H1 (cell line): ENCODE data around the gene PIM2. TPM values are rescaled to one million over a fixed set of nuclear protein-coding genes. Genes with fewer than 3 reads are reported as not detected.

Source experiments
- CTCF ChIA-PET: fragments of 300-600 bp; sonication (Branson Sonifier 250); formaldehyde crosslinking; loops from one replicate; lab custom pipeline; 2021; ENCODE audit not compliant: partially characterized antibody; lab: Charles Lee
- POLR2A ChIA-PET: fragments of 300-600 bp; sonication (Branson Sonifier 250); formaldehyde crosslinking; loops from one replicate; lab custom pipeline; 2021; ENCODE audit warnings: inconsistent platforms; ENCODE audit not compliant: partially characterized antibody; lab: Charles Lee
- DNase-seq, 2 experiments: peaks; one replicate each; pipeline versions ENCODE4 v3.0.0 to v3.0.0-alpha.2; 2010 to 2022; ENCODE audit warnings: low spot score in 2 of 2, low read depth in 1 of 2, mixed read lengths in 1 of 2
- FAIRE-seq: peaks from 2 replicates; lab custom pipeline; 2011; peaks lifted over from hg19 to GRCh38; lab: Jason Lieb, UNC
- H2AFZ ChIP-seq: 2 replicates; pipeline ENCODE4 v1.8.1; 2012; ENCODE audit warnings: low read length, inconsistent platforms
- H2AK5ac ChIP-seq: 2 replicates; pipeline ENCODE4 v1.6.1; 2013; ENCODE audit warnings: low read depth, low read length
- H2BK120ac ChIP-seq: replicated peaks from 2 replicates; pipeline ENCODE3; 2013; ENCODE audit warnings: low read depth, low read length, inconsistent platforms
- H2BK12ac ChIP-seq: 2 replicates; pipeline ENCODE4 v1.6.1; 2013; ENCODE audit warnings: low read depth, low read length
- H2BK15ac ChIP-seq: 2 replicates; pipeline ENCODE4 v1.6.1; 2013; ENCODE audit warnings: low read length
- H2BK20ac ChIP-seq: 2 replicates; pipeline ENCODE4 v1.6.1; 2013; ENCODE audit warnings: low read length
- H2BK5ac ChIP-seq: 2 replicates; pipeline ENCODE4 v1.6.1; 2013; ENCODE audit warnings: low read depth, low read length
- H3K14ac ChIP-seq: 2 replicates; pipeline ENCODE4 v1.6.1; 2013; ENCODE audit warnings: inconsistent platforms; ENCODE audit not compliant: insufficient read length
- H3K18ac ChIP-seq: 2 replicates; pipeline ENCODE4 v1.6.1; 2013; ENCODE audit warnings: low read length; ENCODE audit errors: extremely low read depth
- H3K23ac ChIP-seq: 2 replicates; pipeline ENCODE4 v1.6.1; 2013; ENCODE audit warnings: inconsistent platforms; ENCODE audit not compliant: insufficient read length
- H3K23me2 ChIP-seq: 2 replicates; pipeline ENCODE4 v1.6.1; 2013; ENCODE audit warnings: low read depth, low read length
- H3K27ac ChIP-seq: 2 replicates; pipeline ENCODE4 v1.6.1; 2011; ENCODE audit warnings: low read depth, low read length, inconsistent platforms
- H3K27me3 ChIP-seq, 4 experiments: replicated peaks in 1 of 4; 1 replicate in 1 of 4; 2 replicates in 3 of 4; pipeline versions ENCODE4 v1.6.1 to v1.8.1; 2011 to 2013; ENCODE audit warnings: low read length in 3 of 4, mild to moderate bottlenecking in 3 of 4, inconsistent platforms in 2 of 4, mixed read lengths in 2 of 4, moderate library complexity in 1 of 4; ENCODE audit not compliant: control insufficient read depth in 3 of 4, insufficient read depth in 3 of 4; ENCODE audit errors: extremely low read depth in 1 of 4
- H3K36me3 ChIP-seq, 4 experiments: 2 replicates each; pipeline versions ENCODE4 v1.6.1 to v1.8.1; 2011 to 2013; ENCODE audit warnings: mild to moderate bottlenecking in 4 of 4, low read length in 3 of 4, moderate library complexity in 2 of 4, control low read depth in 1 of 4, inconsistent platforms in 1 of 4; ENCODE audit not compliant: insufficient read depth in 4 of 4, control insufficient read depth in 2 of 4
- H3K4ac ChIP-seq: replicated peaks from 2 replicates; pipeline ENCODE3; 2013; ENCODE audit warnings: low read length, low read depth, mixed read lengths, inconsistent platforms; ENCODE audit not compliant: insufficient read length
- H3K4me1 ChIP-seq, 4 experiments: replicated peaks in 1 of 4; 1 replicate in 1 of 4; 2 replicates in 3 of 4; pipeline versions ENCODE4 v1.6.1 to v1.8.1; 2011 to 2013; ENCODE audit warnings: low read length in 3 of 4, inconsistent platforms in 2 of 4, mixed read lengths in 1 of 4; ENCODE audit not compliant: insufficient read depth in 4 of 4, control insufficient read depth in 3 of 4
- H3K4me2 ChIP-seq, 2 experiments: 2 replicates each; pipeline versions ENCODE4 v1.6.1 to v1.8.1; 2011 to 2013; ENCODE audit warnings: low read depth in 2 of 2, low read length in 2 of 2, control low read depth in 1 of 2, inconsistent platforms in 1 of 2, mild to moderate bottlenecking in 1 of 2; ENCODE audit not compliant: insufficient read depth in 1 of 2
- H3K4me3 ChIP-seq, 4 experiments: fragments of 200-600, 300-600 bp in 1 of 4; sonication (generic), shearing (Covaris generic), sonication (Bioruptor Twin) in 1 of 4; 2 replicates each; pipeline versions ENCODE4 v1.5.1 to v1.8.1; 2011 to 2016; ENCODE audit warnings: low read length in 4 of 4, low read depth in 3 of 4, control low read depth in 2 of 4, inconsistent platforms in 2 of 4, mild to moderate bottlenecking in 2 of 4, mixed read lengths in 1 of 4, moderate library complexity in 1 of 4; ENCODE audit not compliant: insufficient read depth in 2 of 4; ENCODE audit errors: extremely low read depth in 1 of 4
- H3K56ac ChIP-seq: replicated peaks from 2 replicates; pipeline ENCODE3; 2013; ENCODE audit warnings: low read depth, mild to moderate bottlenecking, mixed read lengths, low read length, inconsistent platforms; ENCODE audit not compliant: insufficient read length
- H3K79me1 ChIP-seq: 2 replicates; pipeline ENCODE4 v1.6.1; 2013; ENCODE audit warnings: low read depth, low read length, control low read depth
- H3K79me2 ChIP-seq, 2 experiments: 2 replicates each; pipeline versions ENCODE4 v1.6.1 to v1.8.1; 2012 to 2013; ENCODE audit warnings: low read length in 2 of 2, mild to moderate bottlenecking in 2 of 2, inconsistent platforms in 1 of 2; ENCODE audit not compliant: insufficient read depth in 2 of 2, control insufficient read depth in 1 of 2
- H3K9ac ChIP-seq, 4 experiments: replicated peaks in 1 of 4; 1 replicate in 1 of 4; 2 replicates in 3 of 4; pipeline versions ENCODE4 v1.6.1 to v1.8.1; 2011 to 2013; ENCODE audit warnings: low read depth in 3 of 4, low read length in 3 of 4, control low read depth in 2 of 4, mild to moderate bottlenecking in 2 of 4, moderate library complexity in 2 of 4, inconsistent platforms in 1 of 4; ENCODE audit errors: extremely low read depth in 1 of 4
- H3K9me3 ChIP-seq, 2 experiments: 2 replicates each; pipeline versions ENCODE4 v1.6.1 to v1.8.1; 2012 to 2013; ENCODE audit warnings: mild to moderate bottlenecking in 2 of 2, moderate library complexity in 2 of 2, control low read depth in 1 of 2, inconsistent platforms in 1 of 2, low read depth in 1 of 2, low read length in 1 of 2, mixed read lengths in 1 of 2; ENCODE audit not compliant: insufficient read depth in 2 of 2
- H4K20me1 ChIP-seq, 2 experiments: replicated peaks in 1 of 2; 2 replicates each; pipeline versions ENCODE3 to v1.8.1; 2011 to 2013; ENCODE audit warnings: inconsistent platforms in 2 of 2, low read length in 2 of 2, mild to moderate bottlenecking in 1 of 2; ENCODE audit not compliant: insufficient read depth in 2 of 2, control insufficient read depth in 1 of 2
- H4K5ac ChIP-seq: 2 replicates; pipeline ENCODE4 v1.6.1; 2013; ENCODE audit warnings: low read length, low read depth, mixed read lengths, inconsistent platforms; ENCODE audit not compliant: insufficient read length
- H4K8ac ChIP-seq: 2 replicates; pipeline ENCODE4 v1.8.0; 2013; ENCODE audit warnings: mild to moderate bottlenecking, moderate library complexity, low read length, inconsistent platforms; ENCODE audit not compliant: insufficient read depth; ENCODE audit errors: extremely low read depth
- H4K91ac ChIP-seq: replicated peaks from 2 replicates; pipeline ENCODE3; 2013; ENCODE audit warnings: low read length, mixed read lengths, inconsistent platforms; ENCODE audit not compliant: insufficient read length
- CHD2 ChIP-seq: IDR thresholded peaks from 2 replicates; pipeline ENCODE4 v1.6.1; 2012; ENCODE audit warnings: low read length, improper control_type of control experiment
- EGR1 ChIP-seq: IDR thresholded peaks from 2 replicates; pipeline ENCODE4 v1.6.1; 2011; ENCODE audit warnings: low read depth, low read length, borderline replicate concordance
- PHF8 ChIP-seq: fragments of 200-600 bp; sonication (generic); conservative IDR thresholded peaks from 2 replicates; pipeline ENCODE4 v1.7.1; 2012; ENCODE audit warnings: low read depth, mild to moderate bottlenecking, inconsistent platforms, low read length, moderate library complexity
- RXRA ChIP-seq: IDR thresholded peaks from 2 replicates; pipeline ENCODE4 v1.6.1; 2011; ENCODE audit warnings: low read depth, mild to moderate bottlenecking, low read length, moderate library complexity; ENCODE audit not compliant: insufficient read depth
- SIX5 ChIP-seq: IDR thresholded peaks from 2 replicates; pipeline ENCODE4 v1.6.1; 2011; ENCODE audit warnings: mild to moderate bottlenecking, low read depth, low read length
- SUZ12 ChIP-seq: fragments of 200-600 bp; sonication (generic); IDR thresholded peaks from 2 replicates; pipeline ENCODE4 v1.6.1; 2012; ENCODE audit warnings: mild to moderate bottlenecking, inconsistent platforms, low read length, moderate library complexity, mixed read lengths
- TAF7 ChIP-seq: optimal IDR thresholded peaks from 2 replicates; pipeline ENCODE3; 2011; ENCODE audit warnings: low read depth, mild to moderate bottlenecking, inconsistent platforms, low read length, moderate library complexity, borderline replicate concordance
- TEAD4 ChIP-seq: IDR thresholded peaks from 2 replicates; pipeline ENCODE4 v1.6.1; 2012; ENCODE audit warnings: low read depth, low read length, inconsistent platforms, mixed read lengths
- WGBS, 2 experiments: shearing (Covaris generic) in 1 of 2; methylation state at CpG; one replicate each; pipeline versions ENCODE4 v1.1.6 to v1.1.7; 2013 to 2015; ENCODE audit warnings: low lambda C conversion rate in 2 of 2, mixed read lengths in 2 of 2, inconsistent platforms in 1 of 2, low coverage in 1 of 2, missing lambda C conversion rate in 1 of 2; ENCODE audit not compliant: insufficient replicate concordance in 2 of 2, insufficient coverage in 1 of 2, insufficient read length in 1 of 2; ENCODE audit errors: extremely low coverage in 1 of 2, missing lambda C conversion rate in 1 of 2; 5-methylcytosine and 5-hydroxymethylcytosine counted together
- polyA plus RNA-seq, 7 experiments: library from polyadenylated mRNA; depleted of rRNA in 3 of 7; stranded (reverse) in 5 of 7; unstranded in 2 of 7; fragments of >200 nt in 5 of 7; fragments of 200-250 nt in 2 of 7; gene quantifications; 1 replicate in 5 of 7; 2 replicates in 1 of 7; 4 replicates in 1 of 7; pipeline versions ENCODE4 v1.2.1 to v1.2.3, GENCODE V29; 2011 to 2013; ENCODE audit warnings: missing spikeins in 2 of 7, mixed read lengths in 2 of 7
- total RNA-seq: library from RNA; stranded (reverse); fragmentation: NEBNext Ultra II Directional; extraction: Animal tissue kit (Norgen Biotek cat#: 25700); gene quantifications from 2 replicates; pipeline ENCODE4 v1.2.1, GENCODE V29; 2021
- TF ChIP-seq, protein P1 (sequence below): IDR thresholded peaks from 2 replicates; pipeline ENCODE4 v1.6.1; 2011; ENCODE audit warnings: low read depth, mild to moderate bottlenecking, low read length; ENCODE audit not compliant: insufficient read depth
- TF ChIP-seq, protein P2 (sequence below), 3 experiments: IDR thresholded peaks; 1 replicate in 2 of 3; 2 replicates in 1 of 3; pipeline versions ENCODE4 v1.5.1 to v1.6.1; 2011; ENCODE audit warnings: low read length in 3 of 3, mild to moderate bottlenecking in 3 of 3, inconsistent platforms in 2 of 3, low read depth in 1 of 3, moderate library complexity in 1 of 3; ENCODE audit not compliant: insufficient read depth in 1 of 3; ENCODE audit errors: control extremely low read depth in 1 of 3

The PIM2 gene
- total and polyA plus RNA-seq, 2 of the 8 experiments (the other 6 are each of a cell fraction or from before 2014, with no cell fraction given): 180 to 203 TPM

DNA sequence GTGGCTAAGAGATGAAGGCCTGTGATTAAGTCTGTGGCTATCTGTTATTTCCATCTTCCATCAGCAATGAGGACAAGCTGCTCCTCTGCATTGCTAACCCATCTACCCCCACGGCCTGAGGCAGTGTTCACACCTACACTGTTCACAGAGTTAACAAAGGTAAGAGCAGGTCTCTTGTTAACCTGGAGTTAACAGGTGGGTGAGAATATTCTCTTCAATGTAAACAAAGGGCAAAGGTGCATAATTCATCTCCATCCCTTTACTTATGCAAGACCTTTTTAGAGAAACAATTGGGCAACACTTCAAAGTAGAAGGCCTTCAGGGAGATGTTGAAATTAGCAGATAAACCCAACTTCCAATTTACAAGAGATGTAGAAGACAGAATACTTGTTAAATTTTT, 10.2 kb downstream of the PIM2 start:
- no peak overlapping the region for H3K9ac ChIP-seq
- H3K9me3 ChIP-seq: no peaks in the 10 kb centered on the region
- no peak overlapping the region for H2BK120ac ChIP-seq
- no peak overlapping the region for H3K56ac ChIP-seq
- no peak overlapping the region for H2BK12ac ChIP-seq
- H3K4me2 ChIP-seq: no peak overlapping the region
- H3K4me1 ChIP-seq: peaks cover 0 to 3% (median 0%) of the 10 kb centered on the region in 4 experiments; a peak in 2 of 7 replicates
- no peak overlapping the region for H4K8ac ChIP-seq
- H2AK5ac ChIP-seq: no peak overlapping the region
- H3K23me2 ChIP-seq: no peaks in the 10 kb centered on the region
- peaks cover 0 to 1% of the 10 kb centered on the region in 2 experiments for H4K20me1 ChIP-seq
- H3K14ac ChIP-seq: no peak overlapping the region
- H2BK20ac ChIP-seq: no peak overlapping the region
- H3K4ac ChIP-seq: no peak overlapping the region
- H3K18ac ChIP-seq: no peak overlapping the region
- peaks cover 2 to 20% (median 8%) of the 10 kb centered on the region in 4 experiments; a peak in 6 of 8 replicates for H3K36me3 ChIP-seq
- H3K27ac ChIP-seq: no peak overlapping the region
- ChIA-PET POLR2A (interaction anchor here (0.6 to 30.9 kb wide), 3 partner anchors 11 to 1756 kb away, joined by 4 to 572 read pairs (median 10); partner anchors contain the start of genes PQBP1 and TIMM17B), CTCF (interaction anchor here (1.5 to 1.6 kb wide), 2 partner anchors 11 to 37 kb away, joined by 3 to 4 read pairs; partner anchors contain the start of genes PQBP1 and TIMM17B)
- H3K23ac ChIP-seq: no peak overlapping the region
- H3K79me1 ChIP-seq: no peaks in the 10 kb centered on the region; the same call in 1 of the 2 replicates
- H2BK15ac ChIP-seq: no peak overlapping the region
- H3K79me2 ChIP-seq: peaks cover 0 to 9% of the 10 kb centered on the region in 2 experiments; a peak in 2 of 4 replicates
- H3K4me3 ChIP-seq: no peak overlapping the region
- no peak overlapping the region for H4K5ac ChIP-seq
- H3K27me3 ChIP-seq: no peaks in the 10 kb centered on the region
- H2AFZ ChIP-seq: no peak overlapping the region
- FAIRE-seq: no peak
- DNase-seq: no peak
- no peak overlapping the region for H4K91ac ChIP-seq
- H2BK5ac ChIP-seq: no peak overlapping the region
- WGBS, 2 experiments: 75% methylated on average over 1 of the region's 1 CpG; no CpG with 5 or more reads in 1 of the 2 experiments
- TF ChIP-seq, protein P1, sequence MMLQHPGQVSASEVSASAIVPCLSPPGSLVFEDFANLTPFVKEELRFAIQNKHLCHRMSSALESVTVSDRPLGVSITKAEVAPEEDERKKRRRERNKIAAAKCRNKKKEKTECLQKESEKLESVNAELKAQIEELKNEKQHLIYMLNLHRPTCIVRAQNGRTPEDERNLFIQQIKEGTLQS: no peak
- TF ChIP-seq SUZ12 (no peak), EGR1 (no peak), PHF8 (no peak), CHD2 (no peak), TEAD4 (no peak), SIX5 (no peak), TAF7 (no peak), RXRA (no peak)
- TF ChIP-seq, protein P2, sequence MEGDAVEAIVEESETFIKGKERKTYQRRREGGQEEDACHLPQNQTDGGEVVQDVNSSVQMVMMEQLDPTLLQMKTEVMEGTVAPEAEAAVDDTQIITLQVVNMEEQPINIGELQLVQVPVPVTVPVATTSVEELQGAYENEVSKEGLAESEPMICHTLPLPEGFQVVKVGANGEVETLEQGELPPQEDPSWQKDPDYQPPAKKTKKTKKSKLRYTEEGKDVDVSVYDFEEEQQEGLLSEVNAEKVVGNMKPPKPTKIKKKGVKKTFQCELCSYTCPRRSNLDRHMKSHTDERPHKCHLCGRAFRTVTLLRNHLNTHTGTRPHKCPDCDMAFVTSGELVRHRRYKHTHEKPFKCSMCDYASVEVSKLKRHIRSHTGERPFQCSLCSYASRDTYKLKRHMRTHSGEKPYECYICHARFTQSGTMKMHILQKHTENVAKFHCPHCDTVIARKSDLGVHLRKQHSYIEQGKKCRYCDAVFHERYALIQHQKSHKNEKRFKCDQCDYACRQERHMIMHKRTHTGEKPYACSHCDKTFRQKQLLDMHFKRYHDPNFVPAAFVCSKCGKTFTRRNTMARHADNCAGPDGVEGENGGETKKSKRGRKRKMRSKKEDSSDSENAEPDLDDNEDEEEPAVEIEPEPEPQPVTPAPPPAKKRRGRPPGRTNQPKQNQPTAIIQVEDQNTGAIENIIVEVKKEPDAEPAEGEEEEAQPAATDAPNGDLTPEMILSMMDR (IDR thresholded peaks at IDR 0.05; ENCODE audit: control extremely low read depth in 1 of 3, insufficient read depth in 1 of 3, low read depth in 1 of 3, low read length in 3 of 3): no peak
